Smooth muscle cell of bladder (primary cell): ENCODE measurements around the gene MEAF6. TPM values are rescaled to one million over a fixed set of nuclear protein-coding genes. Genes with fewer than 3 reads are reported as not detected.

Experiments used
- total RNA-seq: library from RNA; depleted of rRNA; stranded (reverse); fragments of >200 nt; gene quantifications from 2 replicates; pipeline ENCODE4 v1.2.3, GENCODE V29; 2014

MEAF6 gene
- 34.7 and 46.9 TPM in 2 replicates for total RNA-seq

GRCh38 chr1:37514350-37515184, at the start of gene MEAF6:
TSS of gene MEAF6 (minus strand) at chr1:37514766. CDS start at chr1:37514746, 20 bp downstream.

GRCh38 chr1:37556712-37557196, 42.2 kb upstream of the MEAF6 start, which contains the start of gene DNALI1:
TSS of gene DNALI1 (plus strand) at chr1:37556940. CDS start at chr1:37556995, 55 bp downstream.

GRCh38 chr1:37553927-37554808, 39.6 kb upstream of the MEAF6 start, which contains the start of gene SNIP1:
TSS of gene SNIP1 (minus strand) at chr1:37554293. CDS start at chr1:37554229, 64 bp downstream.

GRCh38 chr1:37474046-37474696, 40.4 kb downstream of the MEAF6 start, which contains the start of gene ZC3H12A:
TSS of gene ZC3H12A (plus strand) at chr1:37474580. CDS start at chr1:37475497, 917 bp downstream.

Other genes with a start within 250 kb of the MEAF6 start
- 12.9 TPM in 2 replicates for gene ZC3H12A, start 40.2 kb downstream of the MEAF6 start, total RNA-seq
- 10.0 and 14.1 TPM in 2 replicates for gene SNIP1, start 39.5 kb upstream of the MEAF6 start, total RNA-seq
- 1.7 and 4.0 TPM in 2 replicates for gene DNALI1, start 42.2 kb upstream of the MEAF6 start, total RNA-seq
- 59.7 and 70.9 TPM in 2 replicates for gene GNL2, start 81.2 kb upstream of the MEAF6 start, total RNA-seq
- 0.74 and 1.00 TPM in 2 replicates for gene RSPO1, start 120.1 kb upstream of the MEAF6 start, total RNA-seq
- gene CDCA8, start 177.8 kb upstream of the MEAF6 start, total RNA-seq: 0.74 and 1.00 TPM in 2 replicates